Smooth muscle cell (in vitro differentiated cells): Measurements from ENCODE around the gene MYH10. TPM values are rescaled to one million over a fixed set of nuclear protein-coding genes. Genes with fewer than 3 reads are reported as not detected.

ENCODE experiments used
- DNase-seq: peaks from one replicate; lab custom pipeline; 2025; ENCODE audit not compliant: unreplicated experiment; lab: John Stamatoyannopoulos, UW
- H2AFZ ChIP-seq: fragments of 200-600 bp; sonication (generic); 2 replicates; pipeline ENCODE4 v1.6.0; 2016; ENCODE audit warnings: antibody characterized with exemption, low read depth, mild to moderate bottlenecking
- H3F3A ChIP-seq: fragments of 200-600 bp; sonication (generic); 2 replicates; pipeline ENCODE4 v1.6.0; 2017; ENCODE audit warnings: antibody characterized with exemption, low read depth
- H3K27ac ChIP-seq: fragments of 200-600 bp; sonication (generic); 2 replicates; pipeline ENCODE4 v1.5.1; 2016; ENCODE audit warnings: low read depth, mild to moderate bottlenecking
- H3K27me3 ChIP-seq: fragments of 200-600 bp; sonication (generic); 2 replicates; pipeline ENCODE4 v1.6.1; 2016; ENCODE audit warnings: low read depth, mild to moderate bottlenecking
- H3K36me3 ChIP-seq: fragments of 200-600 bp; sonication (generic); 2 replicates; pipeline ENCODE4 v1.5.1; 2016; ENCODE audit warnings: low read depth
- H3K4me1 ChIP-seq: fragments of 200-600 bp; sonication (generic); 2 replicates; pipeline ENCODE4 v1.5.1; 2016; ENCODE audit warnings: low read depth
- H3K4me2 ChIP-seq: fragments of 200-600 bp; sonication (generic); 2 replicates; pipeline ENCODE4 v1.6.0; 2016; ENCODE audit warnings: mild to moderate bottlenecking
- H3K4me3 ChIP-seq: fragments of 200-600 bp; sonication (generic); 2 replicates; pipeline ENCODE4 v1.5.1; 2016; ENCODE audit warnings: mild to moderate bottlenecking
- H3K79me2 ChIP-seq: fragments of 200-600 bp; sonication (generic); 2 replicates; pipeline ENCODE4 v1.6.0; 2016; ENCODE audit warnings: low read depth, mild to moderate bottlenecking
- H3K9ac ChIP-seq: fragments of 200-600 bp; sonication (generic); 2 replicates; pipeline ENCODE4 v1.6.0; 2016; ENCODE audit warnings: low read depth
- H3K9me3 ChIP-seq: fragments of 200-600 bp; sonication (generic); replicated peaks from 2 replicates; pipeline ENCODE4 v1.5.1; 2016; ENCODE audit warnings: low read depth
- H4K20me1 ChIP-seq: fragments of 200-600 bp; sonication (generic); 2 replicates; pipeline ENCODE4 v1.6.0; 2016; ENCODE audit warnings: low read depth
- CTCF ChIP-seq: fragments of 200-600 bp; sonication (generic); IDR thresholded peaks from 2 replicates; pipeline ENCODE4 v1.5.1; 2017; ENCODE audit warnings: borderline replicate concordance, mild to moderate bottlenecking, antibody characterized with exemption; ENCODE audit not compliant: insufficient read depth, poor library complexity, severe bottlenecking
- WGBS: methylation state at CpG from one replicate; pipeline ENCODE4 v1.1.7; 2016; ENCODE audit warnings: low lambda C conversion rate; 5-methylcytosine and 5-hydroxymethylcytosine counted together
- polyA plus RNA-seq: library from polyadenylated mRNA; unstranded; fragments of >200 nt; fragmentation: Nextera tagmentation; extraction: Ambion mirVana; gene quantifications from 2 replicates; pipeline ENCODE4 v1.2.1, GENCODE V29; 2016
- total RNA-seq: library from RNA; depleted of rRNA; stranded (reverse); fragments of >200 nt; gene quantifications from 2 replicates; pipeline ENCODE4 v1.2.3, GENCODE V29; 2014

MYH10 gene
- total and polyA plus RNA-seq, 2 experiments from 2014 or later, result 112 to 146 TPM

GRCh38 chr17:8674344-8675305, 44.1 kb upstream of the MYH10 start:
- Histone ChIP-seq H2AFZ (no peak overlapping the region), H3K9ac (no peak overlapping the region), H3K9me3 (no peaks in the 10 kb centered on the region), H3K4me3 (no peak overlapping the region), H3K4me2 (peak overlapping the region; percentile 8), H3F3A (peaks cover 13% of the 10 kb centered on the region), H4K20me1 (no peaks in the 10 kb centered on the region), H3K36me3 (no peaks in the 10 kb centered on the region), H3K27me3 (no peaks in the 10 kb centered on the region), H3K27ac (peak overlapping the region; percentile 53), H3K4me1 (no peaks in the 10 kb centered on the region), H3K79me2 (no peaks in the 10 kb centered on the region)
- DNase-seq, result no peak
- TF ChIP-seq CTCF, result no peak
- 48% methylated on average over 17 of the region's 19 CpGs for WGBS

GRCh38 chr17:8673612-8674011, 43.1 kb upstream of the MYH10 start:
- H2AFZ ChIP-seq, result no peak overlapping the region
- H3K27ac ChIP-seq, result peak overlapping the region; percentile 53
- WGBS, result 34% methylated on average over 1 of the region's 1 CpG
- no peak overlapping the region for H3K9ac ChIP-seq
- H3K4me1 ChIP-seq, result no peaks in the 10 kb centered on the region
- TF ChIP-seq CTCF, result no peak
- no peak overlapping the region for H3K4me3 ChIP-seq
- H3F3A ChIP-seq, result peaks cover 18% of the 10 kb centered on the region
- peak overlapping the region; percentile 20 for H3K4me2 ChIP-seq
- H3K27me3 ChIP-seq, result no peaks in the 10 kb centered on the region
- H3K79me2 ChIP-seq, result no peaks in the 10 kb centered on the region
- no peaks in the 10 kb centered on the region for H4K20me1 ChIP-seq
- H3K9me3 ChIP-seq, result no peaks in the 10 kb centered on the region
- H3K36me3 ChIP-seq, result no peaks in the 10 kb centered on the region
- no peak for DNase-seq

GRCh38 chr17:8672326-8672725, 41.8 kb upstream of the MYH10 start:
- 73% methylated on average over 9 of the region's 9 CpGs for WGBS
- Histone ChIP-seq H3K27ac (peak overlapping the region; percentile 53), H3K36me3 (no peaks in the 10 kb centered on the region), H3F3A (peaks cover 18% of the 10 kb centered on the region), H3K9ac (no peak overlapping the region), H3K4me2 (no peak overlapping the region), H2AFZ (no peak overlapping the region), H3K9me3 (no peaks in the 10 kb centered on the region), H4K20me1 (no peaks in the 10 kb centered on the region), H3K4me3 (no peak overlapping the region), H3K27me3 (no peaks in the 10 kb centered on the region), H3K79me2 (no peaks in the 10 kb centered on the region), H3K4me1 (no peaks in the 10 kb centered on the region)
- no peak for TF ChIP-seq CTCF
- no peak for DNase-seq
